Activated naive CD4-positive, alpha-beta T cell treated with anti-CD3 and anti-CD28 coated beads for 36 hours (primary cell): ENCODE results near the gene LRRC14B. TPM values are rescaled to one million over a fixed set of nuclear protein-coding genes. Genes with fewer than 3 reads are reported as not detected.

Experiments
- CTCF ChIA-PET: fragments of 350-600 bp; sonication (Branson Sonifier 250); formaldehyde crosslinking; loops from one replicate; lab custom pipeline; 2021; ENCODE audit warnings: antibody characterized with exemption; lab: Charles Lee
- DNase-seq: peaks from one replicate; pipeline ENCODE4 v3.0.0-alpha.2; 2020
- H3K27ac Mint-ChIP-seq: one replicate; pipeline ENCODE4 v1.8.0; 2021; ENCODE audit warnings: mild to moderate bottlenecking, mixed read lengths
- H3K27me3 Mint-ChIP-seq: one replicate; pipeline ENCODE4 v1.8.0; 2021; ENCODE audit warnings: low read depth, mixed read lengths
- H3K36me3 Mint-ChIP-seq: one replicate; pipeline ENCODE4 v1.8.0; 2021; ENCODE audit warnings: low read depth, mixed read lengths
- H3K4me1 Mint-ChIP-seq: one replicate; pipeline ENCODE4 v1.8.0; 2021; ENCODE audit warnings: low read depth, mixed read lengths
- H3K4me3 Mint-ChIP-seq: one replicate; pipeline ENCODE4 v1.8.0; 2021; ENCODE audit warnings: mild to moderate bottlenecking, moderate library complexity, mixed read lengths
- H3K9me3 Mint-ChIP-seq: one replicate; pipeline ENCODE4 v1.8.0; 2021; ENCODE audit warnings: mixed read lengths
- intact Hi-C: fragments of 100-400 bp; cut with micrococcal nuclease; formaldehyde crosslinking; loops from one replicate; pipeline ENCODE4 v1.15.1; 2023
- total RNA-seq, 2 experiments: library from RNA; stranded (reverse); gene quantifications; one replicate each; pipeline ENCODE4 v1.2.3, GENCODE V29; 2021

The LRRC14B gene
- total RNA-seq, 2 experiments from 2014 or later = not detected

DNA sequence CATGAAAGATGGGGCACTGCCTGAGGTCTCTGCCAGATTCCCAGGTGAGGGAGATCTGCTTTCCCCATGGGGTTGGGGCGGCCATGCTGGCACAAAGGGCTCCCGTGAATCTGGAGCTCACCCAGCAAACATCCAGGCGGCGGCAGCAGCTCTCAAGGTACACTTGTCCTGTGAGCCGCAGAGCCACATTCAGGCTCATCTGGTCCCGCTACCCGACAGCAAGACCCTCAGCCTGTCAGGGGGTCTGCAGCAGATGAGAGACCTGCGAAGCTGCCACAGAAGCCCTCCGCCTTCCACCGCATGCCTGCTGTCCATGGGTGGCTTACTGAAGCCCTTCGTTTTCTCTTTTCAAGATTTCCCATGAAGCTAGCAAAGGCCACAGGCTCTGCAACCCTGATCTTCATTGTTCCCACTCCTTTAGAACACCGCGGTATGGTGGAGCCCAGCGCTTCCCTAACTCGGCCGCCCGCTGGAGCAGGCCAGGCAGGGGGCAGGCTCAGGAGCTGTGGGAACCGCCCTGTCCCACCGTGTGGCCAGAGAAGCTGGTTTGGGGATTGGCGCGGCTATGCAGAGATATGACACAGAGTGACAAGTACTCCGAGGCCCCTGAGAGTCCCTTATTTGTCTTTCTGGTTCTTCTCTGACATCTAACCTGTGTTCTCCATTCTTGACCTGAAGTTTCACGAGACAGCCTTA lies 8.8 kb downstream of the LRRC14B start:
- CTCF ChIA-PET = interaction anchor here (1.2 kb wide), 1 partner anchor 18 kb away, joined by 4 read pairs; the partner anchor contains the start of gene SDHA
- intact Hi-C loops = no loop called here
- Mint-ChIP-seq H3K27ac (no peak overlapping the region), H3K36me3 (peaks cover 13% of the 10 kb centered on the region), H3K4me1 (no peaks in the 10 kb centered on the region), H3K9me3 (no peaks in the 10 kb centered on the region), H3K4me3 (no peak overlapping the region), H3K27me3 (no peaks in the 10 kb centered on the region)
- no peak for DNase-seq

DNA sequence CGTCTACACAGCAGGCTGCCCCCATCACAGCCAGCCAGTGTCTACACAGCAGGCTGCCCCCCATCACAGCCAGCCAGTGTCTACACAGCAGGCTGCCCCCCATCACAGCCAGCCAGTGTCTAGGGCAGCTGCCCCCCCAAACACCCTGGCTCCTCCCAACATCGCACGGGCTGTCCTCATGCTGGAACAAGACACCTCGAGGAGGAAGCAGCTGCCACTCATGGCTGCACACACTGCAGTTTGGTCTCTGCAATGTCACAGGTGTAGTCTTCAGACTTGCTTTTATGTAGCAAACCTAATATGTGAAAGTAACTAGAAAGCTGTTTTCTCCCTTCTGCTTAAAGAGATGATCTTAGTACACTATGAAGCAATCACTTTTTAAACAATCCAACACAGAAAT lies 9.7 kb downstream of the LRRC14B start:
- H3K4me3 Mint-ChIP-seq = no peak overlapping the region
- peaks cover 21% of the 10 kb centered on the region for H3K36me3 Mint-ChIP-seq
- intact Hi-C loops = no loop called here
- CTCF ChIA-PET = interaction anchor here (1.2 kb wide), 1 partner anchor 17 kb away, joined by 4 read pairs; the partner anchor contains the start of gene SDHA
- H3K27ac Mint-ChIP-seq = no peak overlapping the region
- DNase-seq = no peak
- no peaks in the 10 kb centered on the region for H3K9me3 Mint-ChIP-seq
- no peaks in the 10 kb centered on the region for H3K4me1 Mint-ChIP-seq
- no peaks in the 10 kb centered on the region for H3K27me3 Mint-ChIP-seq

- no peaks in the 10 kb centered on the region for H3K27me3 Mint-ChIP-seq
- CTCF ChIA-PET = interaction anchor here (1.2 kb wide), 1 partner anchor 17 kb away, joined by 4 read pairs; the partner anchor contains the start of gene SDHA
- intact Hi-C loops = no loop called here
- no peak overlapping the region for H3K27ac Mint-ChIP-seq
- no peak for DNase-seq
- H3K4me1 Mint-ChIP-seq = no peaks in the 10 kb centered on the region
- H3K36me3 Mint-ChIP-seq = peaks cover 21% of the 10 kb centered on the region
- no peak overlapping the region for H3K4me3 Mint-ChIP-seq
- H3K9me3 Mint-ChIP-seq = no peaks in the 10 kb centered on the region
Observed at GRCh38 chr5:201672-202071, 10.4 kb downstream of the LRRC14B start.

GRCh38 chr5:203246-203930 lies 12.1 kb downstream of the LRRC14B start:
- Mint-ChIP-seq H3K4me3 (no peak overlapping the region), H3K27me3 (no peaks in the 10 kb centered on the region), H3K9me3 (no peaks in the 10 kb centered on the region), H3K36me3 (peaks cover 26% of the 10 kb centered on the region), H3K4me1 (peaks cover 2% of the 10 kb centered on the region), H3K27ac (no peak overlapping the region)
- DNase-seq = no peak
- CTCF ChIA-PET = interaction anchor here (1.8 kb wide), 1 partner anchor 15 kb away, joined by 4 read pairs; no protein-coding TSS in a partner anchor
- intact Hi-C loops = no loop called here

DNA sequence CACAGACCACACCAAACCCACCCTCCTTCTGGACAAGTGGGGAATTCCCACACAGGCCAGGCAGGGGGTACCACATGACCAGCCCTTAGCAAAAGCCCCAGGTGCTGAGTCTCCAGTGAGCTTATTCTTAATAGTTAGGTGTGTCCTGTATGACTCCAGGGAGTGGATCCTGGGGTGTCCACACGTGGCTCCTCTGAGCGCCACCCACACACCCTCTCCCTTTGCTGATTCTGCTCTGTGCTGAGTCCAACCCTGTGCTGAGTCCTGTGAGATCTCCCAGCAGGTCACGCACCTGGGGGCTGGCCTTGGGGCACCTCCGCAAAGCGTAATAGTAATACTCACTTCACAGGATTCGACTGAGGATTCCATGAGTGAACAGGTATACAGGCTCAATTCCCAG lies 12.7 kb downstream of the LRRC14B start:
- H3K36me3 Mint-ChIP-seq = peaks cover 26% of the 10 kb centered on the region
- no peak overlapping the region for H3K4me3 Mint-ChIP-seq
- H3K27me3 Mint-ChIP-seq = no peaks in the 10 kb centered on the region
- H3K9me3 Mint-ChIP-seq = no peaks in the 10 kb centered on the region
- H3K27ac Mint-ChIP-seq = no peak overlapping the region
- CTCF ChIA-PET = interaction anchor here (1.8 kb wide), 1 partner anchor 16 kb away, joined by 4 read pairs; no protein-coding TSS in a partner anchor
- peaks cover 5% of the 10 kb centered on the region for H3K4me1 Mint-ChIP-seq
- no peak for DNase-seq
- intact Hi-C loops = no loop called here

DNA sequence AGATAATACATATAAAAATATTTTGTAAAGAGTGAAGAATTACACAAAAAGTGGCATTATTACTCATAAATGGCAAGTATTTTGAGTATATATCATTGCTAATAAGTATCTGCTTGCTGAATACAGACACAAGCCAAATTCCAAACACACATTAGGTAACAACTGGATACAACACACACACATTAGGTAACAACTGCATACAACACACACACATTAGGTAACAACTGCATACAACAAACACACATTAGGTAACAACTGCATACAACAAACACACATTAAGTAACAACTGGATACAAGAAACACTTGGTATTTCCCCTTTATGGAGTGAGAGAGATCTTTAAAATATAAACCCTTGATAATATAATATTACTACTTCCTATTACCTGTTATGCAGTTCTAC lies 13.2 kb downstream of the LRRC14B start:
- H3K4me1 Mint-ChIP-seq = peaks cover 5% of the 10 kb centered on the region

GRCh38 chr5:204966-205670 lies 13.8 kb downstream of the LRRC14B start:
- H3K27ac Mint-ChIP-seq = no peak overlapping the region
- H3K4me3 Mint-ChIP-seq = no peak overlapping the region
- peaks cover 26% of the 10 kb centered on the region for H3K36me3 Mint-ChIP-seq
- peaks cover 11% of the 10 kb centered on the region for H3K4me1 Mint-ChIP-seq
- DNase-seq = no peak
- intact Hi-C loops = no loop called here
- no peaks in the 10 kb centered on the region for H3K27me3 Mint-ChIP-seq
- CTCF ChIA-PET = no interaction called here
- H3K9me3 Mint-ChIP-seq = no peaks in the 10 kb centered on the region

More for the DNA sequence above, 13.2 kb downstream of the LRRC14B start:
- H3K9me3 Mint-ChIP-seq = no peaks in the 10 kb centered on the region
- CTCF ChIA-PET = interaction anchor here (1.8 kb wide), 1 partner anchor 16 kb away, joined by 4 read pairs; no protein-coding TSS in a partner anchor
- no peak overlapping the region for H3K4me3 Mint-ChIP-seq
- intact Hi-C loops = no loop called here
- H3K27ac Mint-ChIP-seq = no peak overlapping the region
- H3K27me3 Mint-ChIP-seq = no peaks in the 10 kb centered on the region
- DNase-seq = no peak
- peaks cover 26% of the 10 kb centered on the region for H3K36me3 Mint-ChIP-seq

- H3K27me3 Mint-ChIP-seq = no peaks in the 10 kb centered on the region
- peaks cover 30% of the 10 kb centered on the region for H3K36me3 Mint-ChIP-seq
- no peak overlapping the region for H3K27ac Mint-ChIP-seq
- no peaks in the 10 kb centered on the region for H3K9me3 Mint-ChIP-seq
- no peak for DNase-seq
- intact Hi-C loops = no loop called here
- CTCF ChIA-PET = no interaction called here
- H3K4me3 Mint-ChIP-seq = no peak overlapping the region
- peaks cover 16% of the 10 kb centered on the region for H3K4me1 Mint-ChIP-seq
Observed at GRCh38 chr5:206406-206805, 15.1 kb downstream of the LRRC14B start.

- no peaks in the 10 kb centered on the region for H3K9me3 Mint-ChIP-seq
- intact Hi-C loops = no loop called here
- no peak overlapping the region for H3K4me3 Mint-ChIP-seq
- no peaks in the 10 kb centered on the region for H3K27me3 Mint-ChIP-seq
- peaks cover 16% of the 10 kb centered on the region for H3K4me1 Mint-ChIP-seq
- H3K27ac Mint-ChIP-seq = no peak overlapping the region
- H3K36me3 Mint-ChIP-seq = peaks cover 30% of the 10 kb centered on the region
- DNase-seq = no peak
- CTCF ChIA-PET = interaction anchor here (1.4 kb wide), 1 partner anchor 19 kb away, joined by 6 read pairs; no protein-coding TSS in a partner anchor
Observed at GRCh38 chr5:206927-207536, 15.7 kb downstream of the LRRC14B start.

DNA sequence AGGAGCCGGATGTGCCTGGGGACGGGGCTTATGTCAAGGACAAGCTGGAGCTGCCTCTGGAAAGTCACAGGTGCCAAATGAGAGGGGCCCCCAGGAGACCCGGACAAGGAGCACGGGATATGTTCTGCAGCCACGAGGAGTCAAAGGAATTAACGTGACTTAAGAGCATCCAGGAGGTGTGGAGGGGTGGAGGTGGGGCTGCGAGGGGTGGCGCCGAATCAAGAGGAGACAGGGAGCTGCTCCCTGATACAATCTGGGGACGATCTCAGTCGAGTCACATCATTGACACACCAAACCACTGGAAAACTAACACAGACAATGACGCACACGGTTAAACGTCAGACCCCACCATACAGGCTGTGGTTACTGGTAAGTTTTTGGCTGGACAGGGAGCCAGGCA lies 16.3 kb downstream of the LRRC14B start:
- Mint-ChIP-seq H3K4me1 (peaks cover 16% of the 10 kb centered on the region), H3K4me3 (no peak overlapping the region), H3K36me3 (peaks cover 29% of the 10 kb centered on the region), H3K9me3 (no peaks in the 10 kb centered on the region), H3K27ac (no peak overlapping the region), H3K27me3 (no peaks in the 10 kb centered on the region)
- CTCF ChIA-PET = interaction anchor here (1.4 kb wide), 1 partner anchor 19 kb away, joined by 6 read pairs; no protein-coding TSS in a partner anchor
- intact Hi-C loops = no loop called here
- no peak for DNase-seq

GRCh38 chr5:208449-209114 lies 17.3 kb downstream of the LRRC14B start:
- intact Hi-C loops = no loop called here
- peaks cover 28% of the 10 kb centered on the region for H3K36me3 Mint-ChIP-seq
- peaks cover 18% of the 10 kb centered on the region for H3K4me1 Mint-ChIP-seq
- H3K27me3 Mint-ChIP-seq = no peaks in the 10 kb centered on the region
- H3K4me3 Mint-ChIP-seq = no peak overlapping the region
- CTCF ChIA-PET = interaction anchor here (1.4 kb wide), 1 partner anchor 20 kb away, joined by 6 read pairs; no protein-coding TSS in a partner anchor
- H3K27ac Mint-ChIP-seq = no peak overlapping the region
- no peak for DNase-seq
- no peaks in the 10 kb centered on the region for H3K9me3 Mint-ChIP-seq
